Measurements from ENCODE around the gene SPTBN4.
"Not testable (repeated sequence)": the region's sequence is repeated elsewhere in the genome, so short reads cannot be mapped to it uniquely, and the experiment has no call there.

SPTBN4 gene

DNA sequence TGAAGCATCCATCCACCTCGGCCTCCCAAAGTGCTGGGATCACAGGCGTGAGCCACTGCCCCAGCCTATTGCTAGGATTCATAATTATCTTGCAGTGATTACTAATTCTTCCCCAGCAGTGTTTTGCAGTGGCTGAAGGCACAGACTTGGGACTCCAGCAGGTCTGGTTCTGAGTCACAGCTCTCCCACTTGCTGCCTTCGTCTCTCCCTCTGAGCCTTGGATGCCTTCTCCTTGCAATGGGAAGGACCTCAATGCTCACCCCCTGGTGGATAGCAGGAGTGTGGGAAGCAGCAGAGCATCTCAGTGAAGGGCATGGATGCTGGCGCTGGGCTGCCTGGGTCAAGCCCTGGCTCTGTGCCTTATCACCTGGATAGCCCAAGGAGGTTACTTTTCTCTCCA, 72.3 kb downstream of the SPTBN4 start:
- Histone ChIP-seq H3K27ac (no peak overlapping the region), H3K9ac (no peak overlapping the region), H3K9me3 (ENCODE audit: control insufficient read depth, low read length) (no peaks in the 10 kb centered on the region), H3K36me3 (ENCODE audit: control insufficient read depth, insufficient read depth, low read length) (no peaks in the 10 kb centered on the region), H3K4me1 (no peaks in the 10 kb centered on the region), H3K79me2 (no peaks in the 10 kb centered on the region), H3K4me2 (ENCODE audit: low read length) (no peak overlapping the region), H2AFZ (no peak overlapping the region), H3K4me3 (ENCODE audit: low read depth, low read length) (no peak overlapping the region), H3K27me3 (ENCODE audit: control insufficient read depth, insufficient read depth, low read length) (no peaks in the 10 kb centered on the region)
- TF ChIP-seq, protein P1, sequence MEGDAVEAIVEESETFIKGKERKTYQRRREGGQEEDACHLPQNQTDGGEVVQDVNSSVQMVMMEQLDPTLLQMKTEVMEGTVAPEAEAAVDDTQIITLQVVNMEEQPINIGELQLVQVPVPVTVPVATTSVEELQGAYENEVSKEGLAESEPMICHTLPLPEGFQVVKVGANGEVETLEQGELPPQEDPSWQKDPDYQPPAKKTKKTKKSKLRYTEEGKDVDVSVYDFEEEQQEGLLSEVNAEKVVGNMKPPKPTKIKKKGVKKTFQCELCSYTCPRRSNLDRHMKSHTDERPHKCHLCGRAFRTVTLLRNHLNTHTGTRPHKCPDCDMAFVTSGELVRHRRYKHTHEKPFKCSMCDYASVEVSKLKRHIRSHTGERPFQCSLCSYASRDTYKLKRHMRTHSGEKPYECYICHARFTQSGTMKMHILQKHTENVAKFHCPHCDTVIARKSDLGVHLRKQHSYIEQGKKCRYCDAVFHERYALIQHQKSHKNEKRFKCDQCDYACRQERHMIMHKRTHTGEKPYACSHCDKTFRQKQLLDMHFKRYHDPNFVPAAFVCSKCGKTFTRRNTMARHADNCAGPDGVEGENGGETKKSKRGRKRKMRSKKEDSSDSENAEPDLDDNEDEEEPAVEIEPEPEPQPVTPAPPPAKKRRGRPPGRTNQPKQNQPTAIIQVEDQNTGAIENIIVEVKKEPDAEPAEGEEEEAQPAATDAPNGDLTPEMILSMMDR (IDR thresholded peaks at IDR 0.05) = no peak

DNA sequence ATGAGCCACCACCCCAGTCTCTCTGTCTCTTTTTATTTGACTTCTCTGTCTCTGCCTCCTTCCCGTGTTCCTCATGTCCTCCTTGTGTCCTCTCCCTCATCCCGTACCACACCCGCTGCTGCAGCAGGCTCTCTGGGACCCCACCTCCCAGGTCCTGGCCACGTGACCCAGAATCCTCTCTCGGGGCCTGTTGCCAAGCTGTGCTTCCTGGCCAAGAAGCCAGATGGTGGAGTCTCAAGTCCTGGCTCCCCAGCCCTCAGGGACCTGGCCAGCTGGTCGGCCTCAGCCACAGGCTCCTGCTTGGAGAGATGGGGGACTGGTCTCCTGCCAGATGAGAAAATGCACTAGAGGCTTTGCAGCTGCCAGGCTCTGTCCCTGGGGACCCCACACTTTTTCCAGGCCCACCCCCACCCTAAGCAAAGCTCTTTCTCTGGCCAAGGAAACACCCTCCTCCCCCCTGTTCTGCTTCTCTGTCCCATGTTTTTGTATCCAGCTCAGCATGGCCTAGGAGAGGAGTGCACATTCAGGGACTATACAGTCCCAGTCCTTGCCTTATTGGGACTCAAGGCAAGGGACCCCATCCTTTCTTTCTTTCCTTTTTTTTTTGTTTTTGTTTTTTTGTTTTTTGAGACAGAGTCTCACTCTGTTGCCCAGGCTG, 75.5 kb downstream of the SPTBN4 start:
- Histone ChIP-seq H3K4me3 (ENCODE audit: low read depth, low read length) (no peak overlapping the region), H3K27ac (no peak overlapping the region), H3K9ac (no peak overlapping the region), H3K4me2 (ENCODE audit: low read length) (no peak overlapping the region), H3K79me2 (no peaks in the 10 kb centered on the region), H3K4me1 (no peaks in the 10 kb centered on the region), H3K9me3 (ENCODE audit: control insufficient read depth, low read length) (no peaks in the 10 kb centered on the region), H3K27me3 (ENCODE audit: control insufficient read depth, insufficient read depth, low read length) (no peaks in the 10 kb centered on the region), H2AFZ (no peak overlapping the region), H3K36me3 (ENCODE audit: control insufficient read depth, insufficient read depth, low read length) (no peaks in the 10 kb centered on the region)
- TF ChIP-seq, protein P1 (IDR thresholded peaks at IDR 0.05) = no peak

DNA sequence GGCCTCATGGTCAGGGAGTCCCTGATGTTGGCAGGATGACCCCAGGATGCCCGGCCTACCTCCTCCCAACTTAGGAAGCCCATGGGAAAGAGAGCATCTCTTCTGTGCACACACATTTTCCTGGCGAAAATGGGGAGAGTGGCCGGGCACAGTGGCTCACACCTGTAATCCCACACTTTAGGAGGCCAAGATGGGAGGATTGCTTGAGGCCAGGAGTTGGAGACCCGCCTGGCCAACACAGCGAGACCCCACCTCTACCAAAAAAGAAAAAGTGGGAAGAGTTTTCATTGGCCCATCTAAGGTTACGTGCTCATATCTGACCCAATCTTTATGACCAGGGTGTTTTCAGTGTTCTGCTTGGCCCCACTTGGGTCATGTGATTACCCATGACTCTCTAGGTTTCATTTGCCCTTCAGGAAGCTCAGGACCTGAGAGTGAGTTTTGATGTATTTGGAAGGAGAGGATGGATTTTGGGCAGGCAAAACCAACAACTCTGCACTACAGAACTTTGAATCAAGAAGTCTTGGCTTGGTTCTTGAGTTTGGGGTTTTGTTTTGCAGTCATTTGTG, 76.3 kb downstream of the SPTBN4 start:
- no peak overlapping the region for H3K9ac ChIP-seq
- no peak overlapping the region for H3K4me2 ChIP-seq (ENCODE audit: low read length)
- H3K27ac ChIP-seq = no peak overlapping the region
- TF ChIP-seq, protein P1 (IDR thresholded peaks at IDR 0.05) = no peak
- no peaks in the 10 kb centered on the region for H3K36me3 ChIP-seq (ENCODE audit: control insufficient read depth, insufficient read depth, low read length)
- H3K4me1 ChIP-seq = no peaks in the 10 kb centered on the region
- H3K27me3 ChIP-seq (ENCODE audit: control insufficient read depth, insufficient read depth, low read length) = no peaks in the 10 kb centered on the region
- H2AFZ ChIP-seq = no peak overlapping the region
- no peak overlapping the region for H3K4me3 ChIP-seq (ENCODE audit: low read depth, low read length)
- H3K9me3 ChIP-seq (ENCODE audit: control insufficient read depth, low read length) = no peaks in the 10 kb centered on the region
- H3K79me2 ChIP-seq = no peaks in the 10 kb centered on the region

DNA sequence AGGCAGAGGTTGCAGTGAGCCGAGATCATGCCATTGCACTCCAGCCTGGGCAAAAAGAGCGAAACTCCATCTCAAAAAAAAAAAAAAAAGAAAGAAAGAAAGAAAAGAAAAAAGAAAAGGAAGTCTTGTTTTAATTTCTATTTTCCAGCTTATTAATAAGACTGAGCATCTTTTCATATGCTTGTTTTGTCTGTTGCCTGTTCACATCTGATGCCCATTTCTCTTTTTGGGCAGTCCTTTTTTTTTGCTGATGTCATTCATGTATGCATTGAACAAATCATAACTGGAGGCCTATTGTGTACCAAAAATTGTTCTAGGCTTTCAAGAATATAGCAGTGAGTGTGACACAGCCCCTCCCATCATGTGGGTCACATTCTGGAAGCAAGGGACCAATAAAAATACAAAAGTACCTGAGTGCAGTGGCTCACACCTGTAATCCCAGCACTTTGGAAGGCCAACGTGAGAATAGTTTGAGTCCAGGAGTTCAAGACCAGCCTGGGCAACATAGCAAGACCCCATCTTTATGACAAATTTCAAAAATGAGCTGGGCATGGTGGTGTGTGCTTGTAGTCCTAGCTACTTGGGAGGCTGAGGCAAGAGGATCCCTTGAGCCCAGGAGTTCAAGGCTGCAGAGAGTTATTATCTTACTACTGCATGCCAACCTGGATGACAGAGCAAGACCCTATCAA, 79.5 kb downstream of the SPTBN4 start:
- H3K9me3 ChIP-seq (ENCODE audit: control insufficient read depth, low read length); H3K27me3 ChIP-seq (ENCODE audit: control insufficient read depth, insufficient read depth, low read length); H3K9ac ChIP-seq; H3K27ac ChIP-seq; H3K4me1 ChIP-seq; H3K36me3 ChIP-seq (ENCODE audit: control insufficient read depth, insufficient read depth, low read length); H3K4me3 ChIP-seq (ENCODE audit: low read depth, low read length); H2AFZ ChIP-seq; H3K4me2 ChIP-seq (ENCODE audit: low read length); H3K79me2 ChIP-seq: not testable (repeated sequence)

DNA sequence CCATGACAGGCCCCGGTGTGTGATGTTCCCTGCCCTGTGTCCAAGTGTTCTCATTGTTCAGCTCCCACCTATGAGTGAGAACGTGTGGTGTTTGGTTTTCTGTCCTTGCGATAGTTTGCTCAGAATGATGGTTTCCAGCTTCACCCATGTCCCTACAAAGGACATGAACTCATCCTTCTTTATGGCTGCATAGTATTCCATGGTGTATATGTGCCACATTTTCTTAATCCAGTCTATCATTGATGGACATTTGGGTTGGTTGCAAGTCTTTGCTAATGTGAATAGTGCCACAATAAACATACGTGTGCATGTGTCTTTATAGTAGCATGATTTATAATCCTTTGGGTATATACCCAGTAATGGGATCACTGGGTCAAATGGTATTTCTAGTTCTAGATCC, 80.4 kb downstream of the SPTBN4 start:
- H2AFZ ChIP-seq; H3K27ac ChIP-seq; H3K4me2 ChIP-seq (ENCODE audit: low read length); H3K9me3 ChIP-seq (ENCODE audit: control insufficient read depth, low read length); H3K9ac ChIP-seq; H3K79me2 ChIP-seq; H3K27me3 ChIP-seq (ENCODE audit: control insufficient read depth, insufficient read depth, low read length); H3K4me1 ChIP-seq; H3K4me3 ChIP-seq (ENCODE audit: low read depth, low read length); H3K36me3 ChIP-seq (ENCODE audit: control insufficient read depth, insufficient read depth, low read length): not testable (repeated sequence)

Data from parathyroid adenoma (tissue), 2 donors.